HepG2 (cell line): Measurements from ENCODE around the gene RPE. TPM values are rescaled to one million over a fixed set of nuclear protein-coding genes. Genes with fewer than 3 reads are reported as not detected.

Source experiments
- ATAC-seq: fragments of 200-7000 bp; cut with Tn5 transposase; 3 replicates; pipeline ENCODE4 v1.9.1; 2020; ENCODE audit warnings: mild to moderate bottlenecking, moderate library complexity
- BruUV-seq: library from RNA; stranded (reverse); fragments of 400-500 nt; replicated peaks from 2 replicates; lab custom pipeline; 2021; lab: Mats Ljungman, UMichigan
- CTCF ChIA-PET: fragments of 300-600 bp; formaldehyde crosslinking; extraction: SDS; loops from one replicate; lab custom pipeline; 2021; ENCODE audit warnings: low total read pairs, inconsistent platforms, low intra/inter-chr PET ratio; lab: Yijun Ruan, JAX
- POLR2A ChIA-PET: fragments of 350-600 bp; sonication (Branson Sonifier 250); formaldehyde crosslinking; loops from one replicate; lab custom pipeline; 2020; ENCODE audit warnings: antibody characterized with exemption, inconsistent platforms; lab: Yijun Ruan, JAX
- DNase-seq: peaks from one replicate; pipeline ENCODE4 v3.0.0-alpha.2; 2015; ENCODE audit warnings: low spot score
- FAIRE-seq: peaks from 3 replicates; lab custom pipeline; 2011; peaks lifted over from hg19 to GRCh38; lab: Jason Lieb, UNC
- H2AFZ ChIP-seq: one replicate; pipeline ENCODE4 v1.6.1; 2011; ENCODE audit warnings: low read length, inconsistent platforms
- H3K27ac ChIP-seq: fragments of 300-600 bp; 3 replicates; pipeline ENCODE4 v1.8.0; 2011; ENCODE audit warnings: mixed run types, mild to moderate bottlenecking, mixed read lengths, low read length, inconsistent platforms; ENCODE audit not compliant: insufficient read depth; ENCODE audit errors: extremely low read length
- H3K27me3 ChIP-seq, 2 experiments: fragments of 200-600 bp in 1 of 2; 2 replicates in 1 of 2; 3 replicates in 1 of 2; pipeline versions ENCODE4 v1.6.0 to v1.8.0; 2011; ENCODE audit warnings: low read length in 2 of 2, mild to moderate bottlenecking in 2 of 2, moderate library complexity in 2 of 2, inconsistent platforms in 1 of 2; ENCODE audit not compliant: insufficient read depth in 2 of 2, control insufficient read depth in 1 of 2
- H3K36me3 ChIP-seq, 2 experiments: fragments of 200-600 bp in 1 of 2; replicated peaks in 1 of 2; 2 replicates in 1 of 2; 3 replicates in 1 of 2; pipeline versions ENCODE4 v1.5.1 to v1.8.0; 2011; ENCODE audit warnings: low read length in 2 of 2, inconsistent platforms in 1 of 2; ENCODE audit not compliant: insufficient read depth in 2 of 2, control insufficient read depth in 1 of 2
- H3K4me1 ChIP-seq: 2 replicates; pipeline ENCODE4 v1.5.1; 2012; ENCODE audit warnings: low read length, inconsistent platforms; ENCODE audit not compliant: insufficient read depth
- H3K4me2 ChIP-seq: 2 replicates; pipeline ENCODE4 v1.6.0; 2011; ENCODE audit warnings: low read depth, low read length, inconsistent platforms
- H3K4me3 ChIP-seq, 3 experiments: fragments of 200-600 bp in 1 of 3; sonication (generic), shearing (Covaris generic) in 1 of 3; replicated peaks in 1 of 3; 2 replicates each; pipeline ENCODE4 v1.5.1; 2011 to 2016; ENCODE audit warnings: low read length in 3 of 3, inconsistent platforms in 2 of 3, low read depth in 2 of 3, mild to moderate bottlenecking in 2 of 3, control low read depth in 1 of 3, mixed read lengths in 1 of 3; ENCODE audit not compliant: insufficient read depth in 1 of 3
- H3K79me2 ChIP-seq: one replicate; pipeline ENCODE4 v1.6.1; 2011; ENCODE audit warnings: low read length, inconsistent platforms; ENCODE audit not compliant: insufficient read depth
- H3K9ac ChIP-seq: 2 replicates; pipeline ENCODE4 v1.6.0; 2011; ENCODE audit warnings: mild to moderate bottlenecking, low read depth, low read length, inconsistent platforms; ENCODE audit not compliant: insufficient read depth
- H3K9me3 ChIP-seq: 2 replicates; pipeline ENCODE4 v1.5.1; 2012; ENCODE audit warnings: mild to moderate bottlenecking, low read length
- H4K20me1 ChIP-seq: 2 replicates; pipeline ENCODE4 v1.6.0; 2011; ENCODE audit warnings: inconsistent platforms, mild to moderate bottlenecking, low read length, moderate library complexity; ENCODE audit not compliant: insufficient read depth
- DDIT3 ChIP-seq: sonication (generic); formaldehyde crosslinking; IDR thresholded peaks from 2 replicates; pipeline ENCODE4 v1.4.0; 2020; ENCODE audit warnings: mild to moderate bottlenecking, missing genetic modification reagents
- HNF4G ChIP-seq, 2 experiments: sonication (generic) in 1 of 2; formaldehyde crosslinking in 1 of 2; IDR thresholded peaks; 2 replicates each; pipeline versions ENCODE4 v1.4.0 to v1.6.1; 2011 to 2020; ENCODE audit warnings: borderline replicate concordance in 2 of 2, low read depth in 2 of 2, mild to moderate bottlenecking in 2 of 2, low read length in 1 of 2, missing genetic modification reagents in 1 of 2, moderate library complexity in 1 of 2
- IKZF4 ChIP-seq: sonication (generic); formaldehyde crosslinking; IDR thresholded peaks from 2 replicates; pipeline ENCODE4 v1.5.1; 2020; ENCODE audit warnings: borderline replicate concordance, mild to moderate bottlenecking, low read depth, missing genetic modification reagents; ENCODE audit errors: not compliant biosample characterization
- PLRG1 ChIP-seq: fragments of 450-650 bp; conservative IDR thresholded peaks from 2 replicates; pipeline ENCODE4 v1.6.1; 2016
- ZNF407 ChIP-seq: sonication (generic); formaldehyde crosslinking; IDR thresholded peaks from one replicate; pipeline ENCODE4 v1.5.1; 2020; ENCODE audit warnings: mild to moderate bottlenecking, missing genetic modification reagents; ENCODE audit errors: not compliant biosample characterization
- ZNF572 ChIP-seq: sonication (generic); formaldehyde crosslinking; IDR thresholded peaks from 2 replicates; pipeline ENCODE4 v1.5.1; 2020; ENCODE audit warnings: mild to moderate bottlenecking, missing genetic modification reagents
- ZNF574 ChIP-seq: sonication (generic); formaldehyde crosslinking; IDR thresholded peaks from 2 replicates; pipeline ENCODE4 v1.4.0; 2020; ENCODE audit warnings: missing genetic modification reagents
- ZNF749 ChIP-seq: sonication (generic); formaldehyde crosslinking; IDR thresholded peaks from 2 replicates; pipeline ENCODE4 v1.8.0; 2022; ENCODE audit warnings: mild to moderate bottlenecking, missing genetic modification reagents, moderate library complexity, borderline replicate concordance
- ZUFSP ChIP-seq: sonication (generic); formaldehyde crosslinking; IDR thresholded peaks from 2 replicates; pipeline ENCODE4 v1.9.0; 2021; ENCODE audit warnings: missing genetic modification reagents, mild to moderate bottlenecking, borderline replicate concordance
- ZZZ3 ChIP-seq: sonication (generic); formaldehyde crosslinking; IDR thresholded peaks from 2 replicates; pipeline ENCODE4 v1.4.0; 2020; ENCODE audit warnings: missing genetic modification reagents, mild to moderate bottlenecking, borderline replicate concordance
- WGBS: methylation state at CpG from one replicate; pipeline ENCODE4 v1.1.6; 2017; ENCODE audit warnings: low lambda C conversion rate; 5-methylcytosine and 5-hydroxymethylcytosine counted together
- in situ Hi-C: cut with HindIII; loops from 2 replicates; pipeline ENCODE4 v1.10.0; 2017; ENCODE audit warnings: low pct_unique_long_range_greater_than_20kb; ENCODE audit not compliant: extremely low pct_ligation_motif_present
- intact Hi-C: fragments of 100-400 bp; cut with micrococcal nuclease; formaldehyde crosslinking; loops from one replicate; pipeline ENCODE4 v1.10.0; 2022; ENCODE audit not compliant: unreplicated experiment
- polyA plus RNA-seq, 8 experiments: library from polyadenylated mRNA; depleted of rRNA in 3 of 8; stranded (reverse) in 7 of 8; unstranded in 1 of 8; fragments of >200 nt; fragmentation: Illumina TruSeq in 4 of 8; extraction: Trizol in 4 of 8; gene quantifications; 2 replicates each; pipeline versions ENCODE4 v1.2.1 to v1.2.3, GENCODE V29; 2011 to 2016; ENCODE audit warnings: low read depth in 4 of 8, missing spikeins in 1 of 8, mixed read lengths in 1 of 8; ENCODE audit not compliant: insufficient read depth in 1 of 8
- total RNA-seq, 5 experiments: library from RNA; depleted of rRNA; stranded (reverse); fragments of >200 nt; fragmentation: Illumina TruSeq; extraction: Trizol; gene quantifications; 2 replicates each; pipeline ENCODE4 v1.2.3, GENCODE V29; 2016; ENCODE audit warnings: low read depth in 1 of 5

Gene RPE
- total and polyA plus RNA-seq, 2 of the 13 experiments (the other 11 are each of a cell fraction or from before 2014, with no cell fraction given): 72.3 to 107 TPM

GRCh38 chr2:209956271-209956670 lies 46.2 kb upstream of the RPE start:
- Histone ChIP-seq H3K9ac (no peak overlapping the region), H3K4me2 (no peak overlapping the region), H3K27me3 (peaks cover 0 to 12% of the 10 kb centered on the region in 2 experiments; a peak in 1 of 5 replicates), H3K27ac (no peak overlapping the region), H4K20me1 (no peaks in the 10 kb centered on the region), H3K9me3 (no peaks in the 10 kb centered on the region), H3K4me1 (no peaks in the 10 kb centered on the region), H3K4me3 (no peak overlapping the region), H3K79me2 (no peaks in the 10 kb centered on the region), H3K36me3 (no peaks in the 10 kb centered on the region), H2AFZ (no peak overlapping the region)
- intact Hi-C loops (no loop called here), in situ Hi-C loops (loop anchor here (25.0 kb wide), 2 partner anchors 619 to 1544 kb away; partner anchors contain the start of gene PTH2R)
- ChIA-PET CTCF (no interaction called here), POLR2A (no interaction called here)
- 90% methylated on average over 2 of the region's 2 CpGs for WGBS
- ATAC-seq (no peak), FAIRE-seq (no peak), DNase-seq (no peak)
- no TSS peak for BruUV-seq
- TF ChIP-seq PLRG1 (no peak), ZZZ3 (no peak), ZNF407 (CRISPR knock-in tag) (no peak), ZNF749 (no peak), ZNF574 (no peak), ZNF572 (no peak), ZUFSP (no peak), HNF4G (IDR thresholded peaks at IDR 0.05; ENCODE audit: borderline replicate concordance, low read depth, low read length) (no peak), HNF4G (CRISPR knock-in tag; IDR thresholded peaks at IDR 0.05; ENCODE audit: borderline replicate concordance, low read depth) (no peak), DDIT3 (CRISPR knock-in tag) (no peak), IKZF4 (CRISPR knock-in tag) (no peak)
